GM23338 (cell line): ENCODE results near the gene CER1. TPM values are rescaled to one million over a fixed set of nuclear protein-coding genes. Genes with fewer than 3 reads are reported as not detected.

Experiments used
- ATAC-seq: fragments of 200-7000 bp; cut with Tn5 transposase; 3 replicates; pipeline ENCODE4 v1.9.1; 2020
- DNase-seq: peaks from one replicate; pipeline ENCODE4 v3.0.0-alpha.2; 2015; ENCODE audit warnings: low spot score
- H2AFZ ChIP-seq: fragments of 200-600 bp; sonication (generic); 2 replicates; pipeline ENCODE4 v1.8.0; 2016; ENCODE audit warnings: antibody characterized with exemption, mild to moderate bottlenecking, moderate library complexity
- H3F3A ChIP-seq: fragments of 200-600 bp; sonication (generic); replicated peaks from 2 replicates; pipeline ENCODE4 v1.8.0; 2017; ENCODE audit warnings: antibody characterized with exemption, mixed run types, low read depth
- H3K27ac ChIP-seq: fragments of 200-600 bp; sonication (generic); 2 replicates; pipeline ENCODE4 v1.6.1; 2016; ENCODE audit warnings: low read depth
- H3K27me3 ChIP-seq: fragments of 200-600 bp; sonication (generic); 2 replicates; pipeline ENCODE4 v1.8.0; 2016; ENCODE audit warnings: mild to moderate bottlenecking, mixed run types, moderate library complexity; ENCODE audit not compliant: insufficient read depth
- H3K36me3 ChIP-seq: fragments of 200-600 bp; sonication (generic); 2 replicates; pipeline ENCODE4 v1.8.0; 2016; ENCODE audit warnings: mild to moderate bottlenecking; ENCODE audit not compliant: insufficient read depth
- H3K4me1 ChIP-seq: fragments of 200-600 bp; sonication (generic); 2 replicates; pipeline ENCODE4 v1.8.0; 2016; ENCODE audit warnings: mild to moderate bottlenecking, moderate library complexity; ENCODE audit not compliant: insufficient read depth
- H3K4me2 ChIP-seq: fragments of 200-600 bp; sonication (generic); 2 replicates; pipeline ENCODE4 v1.7.1; 2017; ENCODE audit warnings: mixed run types
- H3K4me3 ChIP-seq: fragments of 200-600 bp; sonication (generic); 2 replicates; pipeline ENCODE4 v1.6.1; 2016; ENCODE audit warnings: mixed run types
- H3K79me2 ChIP-seq: fragments of 200-600 bp; sonication (generic); replicated peaks from 2 replicates; pipeline ENCODE4 v1.8.0; 2017; ENCODE audit warnings: mild to moderate bottlenecking; ENCODE audit not compliant: insufficient read depth
- H3K9me2 ChIP-seq: fragments of 200-600 bp; sonication (generic); 2 replicates; pipeline ENCODE4 v1.8.0; 2017; ENCODE audit not compliant: insufficient read depth
- H4K20me1 ChIP-seq: fragments of 200-600 bp; sonication (generic); replicated peaks from 2 replicates; pipeline ENCODE4 v1.8.0; 2017; ENCODE audit warnings: mild to moderate bottlenecking; ENCODE audit not compliant: insufficient read depth
- H3K27ac Mint-ChIP-seq: 2 replicates; pipeline ENCODE4 v1.8.0; 2020; ENCODE audit warnings: inconsistent platforms, mild to moderate bottlenecking, moderate library complexity, mixed read lengths
- H3K27me3 Mint-ChIP-seq: 3 replicates; pipeline ENCODE4 v1.8.0; 2022; ENCODE audit warnings: low read depth, mild to moderate bottlenecking, moderate library complexity, mixed read lengths, inconsistent platforms; ENCODE audit not compliant: insufficient read depth, poor library complexity
- H3K36me3 Mint-ChIP-seq: 3 replicates; pipeline ENCODE4 v1.8.0; 2021; ENCODE audit warnings: low read depth, mild to moderate bottlenecking, inconsistent platforms, moderate library complexity, mixed read lengths
- H3K4me1 Mint-ChIP-seq: 3 replicates; pipeline ENCODE4 v1.8.0; 2020; ENCODE audit warnings: mild to moderate bottlenecking, inconsistent platforms, mixed read lengths
- H3K4me3 Mint-ChIP-seq: 3 replicates; pipeline ENCODE4 v1.8.0; 2021; ENCODE audit warnings: moderate library complexity, mild to moderate bottlenecking, inconsistent platforms, mixed read lengths
- H3K9me3 Mint-ChIP-seq: 3 replicates; pipeline ENCODE4 v1.8.0; 2020; ENCODE audit warnings: moderate library complexity, mild to moderate bottlenecking, inconsistent platforms, mixed read lengths
- CREB1 ChIP-seq: fragments of 250-450 bp; sonication (Bioruptor Pico); IDR thresholded peaks from 2 replicates; pipeline ENCODE4 v1.5.0; 2020; ENCODE audit warnings: low read depth, mild to moderate bottlenecking, moderate library complexity
- CTCF ChIP-seq, 2 experiments: fragments of 200-600 bp in 1 of 2; sonication (generic) in 1 of 2; conservative IDR thresholded peaks; 2 replicates each; pipeline versions ENCODE4 v1.5.1 to v1.6.1; 2016 to 2017; ENCODE audit warnings: antibody characterized with exemption in 2 of 2, low read depth in 2 of 2, mild to moderate bottlenecking in 2 of 2, moderate library complexity in 1 of 2
- ETS1 ChIP-seq: IDR thresholded peaks from 2 replicates; pipeline ENCODE4 v1.6.1; 2016; ENCODE audit warnings: antibody characterized with exemption
- EZH2 ChIP-seq: fragments of 200-600 bp; sonication (generic); IDR thresholded peaks from one replicate; pipeline ENCODE4 v1.8.0; 2017; ENCODE audit warnings: antibody characterized with exemption, mild to moderate bottlenecking, low read depth; ENCODE audit not compliant: unreplicated experiment
- EZH2phosphoT487 ChIP-seq: fragments of 200-600 bp; sonication (generic); IDR thresholded peaks from one replicate; pipeline ENCODE4 v1.8.1; 2018; ENCODE audit warnings: antibody characterized with exemption; ENCODE audit not compliant: unreplicated experiment
- POLR2AphosphoS5 ChIP-seq: IDR thresholded peaks from 2 replicates; pipeline ENCODE4 v1.6.1; 2016; ENCODE audit warnings: antibody characterized with exemption, low read depth
- STAT1 ChIP-seq: IDR thresholded peaks from one replicate; pipeline ENCODE4 v1.6.1; 2016; ENCODE audit warnings: antibody characterized with exemption; ENCODE audit not compliant: unreplicated experiment
- ZNF331 ChIP-seq: fragments of 250-450 bp; sonication (Bioruptor Pico); IDR thresholded peaks from 2 replicates; pipeline ENCODE4 v1.5.0; 2020; ENCODE audit warnings: low read depth, mild to moderate bottlenecking, moderate library complexity
- polyA plus RNA-seq: library from polyadenylated mRNA; unstranded; fragments of >200 nt; fragmentation: Nextera tagmentation; extraction: Ambion mirVana; gene quantifications from 2 replicates; pipeline ENCODE4 v1.2.1, GENCODE V29; 2016
- total RNA-seq: library from RNA; depleted of rRNA; stranded (reverse); fragments of >200 nt; shearing (Covaris generic); gene quantifications from 2 replicates; pipeline ENCODE4 v1.2.3, GENCODE V29; 2014

CER1 gene
- total and polyA plus RNA-seq, 2 experiments from 2014 or later = 0.73 to 4.4 TPM

- Mint-ChIP-seq H3K27me3 (no peaks in the 10 kb centered on the region), H3K36me3 (no peaks in the 10 kb centered on the region), H3K4me3 (no peak overlapping the region), H3K4me1 (peaks cover 5% of the 10 kb centered on the region; the same call in 2 of the 3 replicates), H3K27ac (no peak overlapping the region), H3K9me3 (no peaks in the 10 kb centered on the region)
- Histone ChIP-seq H3K4me1 (no peaks in the 10 kb centered on the region), H3K4me3 (no peak overlapping the region), H3K36me3 (no peaks in the 10 kb centered on the region), H2AFZ (no peak overlapping the region), H3K27ac (no peak overlapping the region), H4K20me1 (no peaks in the 10 kb centered on the region), H3F3A (no peaks in the 10 kb centered on the region), H3K79me2 (no peaks in the 10 kb centered on the region), H3K4me2 (no peak overlapping the region), H3K9me2 (no peaks in the 10 kb centered on the region), H3K27me3 (no peaks in the 10 kb centered on the region)
- TF ChIP-seq CTCF (conservative IDR thresholded peaks at IDR 0.05; ENCODE audit: low read depth in 2 of 2) = peak; percentile 60 to 80
- no peak for TF ChIP-seq POLR2AphosphoS5
- TF ChIP-seq STAT1 = no peak
- TF ChIP-seq EZH2phosphoT487 = no peak
- TF ChIP-seq ETS1 = no peak
- no peak for TF ChIP-seq EZH2
- ATAC-seq = peak; percentile 80
- DNase-seq = peak; percentile 72
These were observed 46.7 kb upstream of the CER1 start for GRCh38 chr9:14769230-14769571.

GRCh38 chr9:14768405-14769229, 46.1 kb upstream of the CER1 start:
- no peaks in the 10 kb centered on the region for H3K27me3 Mint-ChIP-seq
- peaks cover 5% of the 10 kb centered on the region; the same call in 2 of the 3 replicates for H3K4me1 Mint-ChIP-seq
- H3K9me2 ChIP-seq = no peaks in the 10 kb centered on the region
- H3K27me3 ChIP-seq = no peaks in the 10 kb centered on the region
- H4K20me1 ChIP-seq = no peaks in the 10 kb centered on the region
- no peak overlapping the region for H3K4me3 ChIP-seq
- no peaks in the 10 kb centered on the region for H3K9me3 Mint-ChIP-seq
- no peaks in the 10 kb centered on the region for H3F3A ChIP-seq
- DNase-seq (peak; percentile 81), ATAC-seq (peak; percentile 62)
- no peak overlapping the region for H2AFZ ChIP-seq
- no peaks in the 10 kb centered on the region for H3K79me2 ChIP-seq
- H3K36me3 Mint-ChIP-seq = no peaks in the 10 kb centered on the region
- H3K4me1 ChIP-seq = no peaks in the 10 kb centered on the region
- no peak overlapping the region for H3K4me2 ChIP-seq
- no peaks in the 10 kb centered on the region for H3K36me3 ChIP-seq
- no peak overlapping the region for H3K27ac ChIP-seq
- TF ChIP-seq EZH2 (no peak), ZNF331 (no peak), EZH2phosphoT487 (no peak), CTCF (conservative IDR thresholded peaks at IDR 0.05; ENCODE audit: low read depth in 2 of 2) (peak; percentile 68 to 82), STAT1 (no peak), ETS1 (no peak), CREB1 (CRISPR knock-in tag) (no peak)
- no peak overlapping the region for H3K27ac Mint-ChIP-seq
- H3K4me3 Mint-ChIP-seq = no peak overlapping the region
